Activated CD8-positive, alpha-beta memory T cell treated with anti-CD3 and anti-CD28 coated beads for 36 hours (primary cell): Measurements from ENCODE around the gene ART4. TPM values are rescaled to one million over a fixed set of nuclear protein-coding genes. Genes with fewer than 3 reads are reported as not detected.

Source experiments
- CTCF ChIA-PET: fragments of 350-600 bp; sonication (Branson Sonifier 250); formaldehyde crosslinking; loops from one replicate; lab custom pipeline; 2021; ENCODE audit warnings: antibody characterized with exemption; lab: Charles Lee
- POLR2A ChIA-PET: fragments of 350-600 bp; sonication (Branson Sonifier 250); formaldehyde crosslinking; loops from one replicate; lab custom pipeline; 2021; ENCODE audit warnings: antibody characterized with exemption; lab: Charles Lee
- total RNA-seq, 2 experiments: library from RNA; stranded (reverse); gene quantifications; one replicate each; pipeline ENCODE4 v1.2.3, GENCODE V29; 2021

Gene ART4, protein sequence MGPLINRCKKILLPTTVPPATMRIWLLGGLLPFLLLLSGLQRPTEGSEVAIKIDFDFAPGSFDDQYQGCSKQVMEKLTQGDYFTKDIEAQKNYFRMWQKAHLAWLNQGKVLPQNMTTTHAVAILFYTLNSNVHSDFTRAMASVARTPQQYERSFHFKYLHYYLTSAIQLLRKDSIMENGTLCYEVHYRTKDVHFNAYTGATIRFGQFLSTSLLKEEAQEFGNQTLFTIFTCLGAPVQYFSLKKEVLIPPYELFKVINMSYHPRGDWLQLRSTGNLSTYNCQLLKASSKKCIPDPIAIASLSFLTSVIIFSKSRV
- not detected for total RNA-seq

DNA sequence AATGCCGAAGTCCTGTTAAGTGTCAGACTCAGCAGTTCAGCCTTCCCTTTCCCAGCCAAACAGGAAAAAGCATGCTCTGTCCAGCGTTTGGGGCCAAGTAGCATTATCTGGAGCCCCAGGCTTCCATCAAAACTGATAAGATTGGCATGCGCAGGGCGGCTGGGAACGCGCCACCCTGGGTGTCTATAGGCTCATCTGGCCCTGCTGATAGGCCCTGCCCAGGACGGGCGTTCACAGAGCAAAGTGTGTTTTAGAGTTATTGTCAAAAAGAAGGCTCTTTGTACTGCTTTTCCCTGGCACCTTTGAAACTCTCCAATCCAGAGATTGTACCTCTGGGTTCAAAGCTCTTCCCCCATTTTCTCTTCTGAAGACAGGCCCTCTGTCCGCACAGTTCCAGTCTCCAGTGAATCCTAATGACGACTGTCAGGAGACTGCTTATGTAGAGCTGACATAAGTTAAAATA, at the start of gene ART4:
TSS of gene ART4 (minus strand) at position 102 of the 463 bp plus-strand sequence. CDS start 413 bp downstream, outside the sequence.
- CTCF ChIA-PET: no interaction called here
- POLR2A ChIA-PET: no interaction called here

DNA sequence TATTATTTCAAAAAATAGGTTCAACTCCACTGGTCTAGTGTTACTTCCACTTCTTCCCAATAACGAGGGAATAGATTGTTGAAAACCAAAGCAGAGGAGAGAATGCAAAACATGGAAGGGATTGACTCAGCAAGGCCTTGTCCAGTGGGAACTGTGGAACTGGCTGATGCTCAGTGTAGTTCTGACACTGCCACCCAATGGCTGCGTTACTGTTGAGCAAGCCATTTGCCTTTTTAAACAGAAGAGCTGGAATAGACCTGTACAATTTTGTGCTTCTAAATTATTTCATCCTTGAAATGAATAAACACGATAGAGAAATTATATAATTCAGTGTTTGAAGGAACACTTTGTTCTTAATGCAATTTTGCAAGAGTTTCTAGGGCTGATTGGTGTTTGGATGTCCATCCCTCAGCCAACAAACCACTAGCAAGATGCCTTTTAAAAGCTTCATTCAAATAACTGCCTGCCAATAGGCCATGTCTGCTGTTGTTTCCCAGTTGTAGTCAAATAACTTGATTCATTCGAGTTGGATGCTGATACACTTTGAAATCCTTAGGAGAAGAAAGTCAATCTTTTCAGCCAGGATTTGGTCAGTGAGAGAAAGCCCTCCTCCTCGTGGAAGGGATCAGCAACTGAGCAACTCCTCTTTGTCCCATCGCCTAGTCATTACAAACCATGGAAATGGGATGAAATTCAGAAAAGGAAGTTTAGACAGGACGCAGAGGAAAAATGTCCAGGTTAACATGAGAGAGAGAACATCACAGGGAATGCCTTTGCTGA, 49.6 kb upstream of the ART4 start:
- ChIA-PET CTCF (no interaction called here), POLR2A (no interaction called here)

DNA sequence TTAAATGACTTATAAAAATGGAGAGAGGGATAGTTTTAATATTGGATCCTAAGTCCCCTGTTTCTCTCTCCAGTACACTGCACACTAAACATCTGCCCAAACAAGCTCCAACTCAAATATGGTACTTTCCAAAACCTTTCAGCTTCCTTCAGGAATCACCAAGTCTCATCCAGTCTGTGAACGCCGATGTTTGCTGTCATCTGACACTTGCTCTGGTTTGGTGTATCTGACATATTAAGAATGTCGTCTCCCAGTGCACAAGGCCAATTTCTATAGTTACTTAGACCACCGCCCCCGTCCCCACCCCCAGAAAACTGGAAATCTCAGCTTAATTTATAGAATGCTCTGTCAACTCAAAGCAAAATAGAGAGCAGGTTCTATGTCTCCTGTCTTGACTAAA, 47.4 kb upstream of the ART4 start:
- POLR2A ChIA-PET: no interaction called here
- CTCF ChIA-PET: no interaction called here

DNA sequence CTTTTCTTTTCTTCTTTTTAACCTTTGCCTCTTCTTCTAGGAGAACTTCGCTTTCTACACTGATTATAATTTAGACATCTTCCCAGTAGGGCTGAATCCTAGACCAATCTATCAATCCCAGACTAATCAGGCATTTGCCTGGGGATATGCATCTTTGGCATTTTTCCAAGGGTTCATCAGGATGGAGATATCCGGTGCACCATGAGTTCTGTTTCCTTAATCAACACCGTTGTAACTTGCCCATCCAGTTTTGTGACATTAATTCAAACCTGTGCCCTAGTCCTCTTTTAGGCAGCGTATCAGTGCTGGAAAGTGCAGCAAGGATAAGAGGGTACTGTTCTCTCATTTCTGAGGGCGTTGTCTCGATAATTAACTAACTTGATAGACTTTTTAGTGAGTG, 42.9 kb upstream of the ART4 start:
- ChIA-PET CTCF (no interaction called here), POLR2A (no interaction called here)

DNA sequence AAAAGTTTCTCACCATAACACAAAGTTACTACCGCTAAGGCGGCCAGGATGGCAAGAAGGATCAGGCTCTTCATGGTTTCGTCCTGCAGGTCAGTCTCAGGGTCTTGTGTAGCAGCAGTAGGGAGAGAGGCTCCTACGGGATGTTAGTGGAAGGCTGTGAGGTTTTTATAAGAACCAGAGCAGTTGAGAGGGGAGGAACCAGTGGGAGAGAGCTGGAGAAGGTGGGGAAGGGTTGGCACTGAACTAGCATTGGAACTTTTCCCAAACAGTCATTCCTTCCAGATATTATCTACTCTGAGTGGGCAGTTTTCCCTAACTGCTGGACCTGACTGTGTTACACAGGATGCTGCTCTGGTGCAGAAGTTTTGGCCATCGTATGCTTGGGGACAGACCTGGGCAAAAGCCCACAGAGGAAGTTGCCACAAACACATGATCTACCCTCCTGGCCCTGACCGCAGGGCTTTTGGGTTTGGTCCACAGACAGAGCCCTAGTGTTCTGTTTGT, 42.4 kb upstream of the ART4 start, which contains the start of gene MGP:
TSS of gene MGP (minus strand) at position 137 of the 504 bp plus-strand sequence. CDS start at position 74, 63 bp downstream.
- CTCF ChIA-PET: no interaction called here
- POLR2A ChIA-PET: no interaction called here

DNA sequence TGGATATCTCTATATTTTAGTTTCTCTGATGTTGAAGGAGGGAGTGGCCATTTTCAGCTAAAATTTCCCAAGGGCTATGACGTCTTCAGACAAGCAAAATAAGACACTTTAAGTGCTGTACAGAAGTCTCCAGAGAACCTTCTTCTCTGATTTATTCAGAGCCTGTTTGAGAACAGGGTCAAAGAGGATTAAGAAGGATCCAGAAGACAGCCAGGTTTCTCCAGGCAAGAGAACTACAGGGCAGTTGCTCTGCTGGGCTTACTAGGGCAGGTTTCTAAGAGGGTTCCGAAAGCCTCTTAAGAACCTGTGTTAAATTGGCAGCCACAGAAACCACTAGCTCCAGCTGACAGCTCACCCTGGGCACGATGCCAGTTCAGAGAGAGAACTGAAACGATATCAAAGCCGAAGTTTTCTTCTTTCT, 41.1 kb upstream of the ART4 start:
- POLR2A ChIA-PET: no interaction called here
- CTCF ChIA-PET: no interaction called here

DNA sequence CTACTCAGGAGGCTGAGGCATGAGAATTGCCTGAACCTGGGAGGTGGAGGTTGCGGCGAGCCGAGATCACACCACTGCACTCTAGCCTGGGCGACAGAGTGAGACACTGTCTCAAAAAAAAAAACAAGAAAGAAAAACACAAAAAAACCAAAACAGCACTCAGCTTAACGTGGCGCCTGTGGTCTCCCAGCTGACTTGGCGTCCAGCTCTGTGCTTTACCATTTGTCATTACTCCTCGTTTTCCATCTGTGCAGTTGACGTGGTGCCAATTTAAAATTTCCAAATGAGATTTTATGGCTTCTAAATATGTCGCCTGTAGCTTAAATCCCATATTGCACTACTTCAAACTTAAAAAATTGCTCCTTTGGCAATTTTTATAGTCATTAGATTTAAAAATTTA, 40.4 kb upstream of the ART4 start:
- ChIA-PET CTCF (no interaction called here), POLR2A (no interaction called here)

DNA sequence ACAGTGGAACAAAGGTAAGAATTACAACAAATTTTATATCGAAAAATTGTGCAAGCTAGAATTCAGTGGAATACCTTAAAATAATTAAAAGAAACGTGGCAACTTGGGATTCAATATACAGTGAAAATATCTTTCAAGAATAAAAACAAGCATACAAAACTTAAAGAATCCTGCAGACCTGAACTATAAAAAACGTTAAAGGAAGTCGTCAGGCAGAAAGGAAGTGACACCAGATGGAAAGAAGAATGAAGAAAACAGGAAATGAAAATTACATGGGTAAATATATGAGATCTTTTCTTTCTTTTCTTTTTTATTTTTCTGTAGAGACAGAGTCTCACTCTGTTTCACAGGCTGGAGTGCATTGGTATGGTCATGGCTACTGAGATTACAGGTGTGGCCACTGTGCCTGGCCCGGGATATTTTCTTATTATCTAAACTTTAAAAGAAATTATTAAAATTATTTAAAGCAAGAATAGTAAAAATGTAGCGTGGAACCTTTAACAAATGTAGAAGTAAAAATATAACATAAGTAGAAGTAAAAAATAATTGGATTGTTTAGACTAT, 37.6 kb upstream of the ART4 start:
- ChIA-PET CTCF (no interaction called here), POLR2A (no interaction called here)

DNA sequence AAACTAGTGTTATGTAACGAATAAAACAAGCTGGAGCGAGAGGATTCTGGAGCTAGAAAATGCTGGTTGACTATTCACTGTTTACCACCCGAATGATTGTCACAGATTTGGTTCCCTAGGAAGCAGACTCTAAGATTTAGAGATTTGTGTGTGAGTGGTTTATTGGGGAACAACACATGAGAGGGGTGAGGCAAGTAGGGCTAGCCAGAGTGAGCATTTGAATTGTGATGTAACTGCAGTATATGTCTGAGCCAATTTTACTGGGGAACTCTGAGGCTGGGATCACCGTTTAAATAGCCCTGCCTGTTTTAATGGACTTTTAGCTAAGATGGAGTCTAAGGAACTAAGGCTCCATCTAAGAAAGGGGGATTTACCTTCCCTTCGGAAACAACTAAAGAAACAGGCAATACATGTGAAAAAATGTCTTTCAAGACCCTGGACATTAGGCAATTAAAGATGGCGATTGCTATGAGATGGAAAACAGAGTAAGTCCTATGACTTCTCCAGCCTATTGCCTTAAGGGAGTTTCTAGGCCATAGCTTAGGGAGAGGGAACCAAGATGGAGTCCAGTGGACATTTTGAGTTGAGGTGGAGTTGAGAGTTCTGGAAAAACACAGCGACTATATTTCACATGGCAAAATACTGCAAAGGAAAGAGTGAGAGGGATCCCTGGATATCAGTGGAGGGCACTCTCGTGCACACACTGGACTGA, 36.1 kb upstream of the ART4 start:
- ChIA-PET POLR2A (no interaction called here), CTCF (no interaction called here)

DNA sequence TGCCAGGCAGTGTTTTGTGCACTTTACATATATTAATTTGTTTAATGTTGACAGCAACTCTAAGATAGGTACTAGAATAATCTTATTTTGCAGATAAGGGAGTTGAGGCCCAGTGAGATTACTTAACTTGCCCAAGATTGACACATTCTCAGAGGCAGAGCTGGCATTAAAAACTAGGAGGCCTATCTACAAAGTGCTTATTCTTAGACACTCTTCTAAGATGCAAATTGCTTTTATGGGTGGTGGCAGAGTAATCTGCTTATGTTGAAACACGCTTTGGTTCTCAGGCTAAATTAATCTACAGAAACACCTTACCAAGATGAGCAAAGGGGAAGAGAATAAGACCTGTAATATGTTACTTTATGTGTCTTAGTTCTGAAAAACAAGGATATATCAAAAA, 35.2 kb upstream of the ART4 start:
- ChIA-PET CTCF (no interaction called here), POLR2A (no interaction called here)

DNA sequence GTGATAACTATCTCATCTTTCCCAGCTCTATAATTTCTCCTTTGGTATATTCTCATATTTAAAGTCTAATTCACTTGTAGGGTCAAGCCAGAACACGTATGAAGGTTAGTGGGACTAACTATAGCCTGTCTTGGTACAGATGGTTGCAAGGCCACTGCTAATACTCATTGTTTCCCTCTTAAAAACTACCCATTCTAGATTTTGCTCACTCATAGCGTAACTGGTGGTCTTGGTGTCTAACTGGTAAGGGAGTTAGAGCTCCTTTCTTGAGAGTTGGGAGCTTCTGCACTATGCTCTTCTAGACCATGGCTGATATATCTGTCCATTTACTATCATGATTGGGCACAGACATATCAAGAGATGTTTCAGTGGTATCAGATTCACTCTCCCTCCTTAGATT, 33.5 kb upstream of the ART4 start:
- ChIA-PET CTCF (interaction anchor here (1.5 kb wide), 1 partner anchor 10 kb away, joined by 3 read pairs; no protein-coding TSS in a partner anchor), POLR2A (no interaction called here)

DNA sequence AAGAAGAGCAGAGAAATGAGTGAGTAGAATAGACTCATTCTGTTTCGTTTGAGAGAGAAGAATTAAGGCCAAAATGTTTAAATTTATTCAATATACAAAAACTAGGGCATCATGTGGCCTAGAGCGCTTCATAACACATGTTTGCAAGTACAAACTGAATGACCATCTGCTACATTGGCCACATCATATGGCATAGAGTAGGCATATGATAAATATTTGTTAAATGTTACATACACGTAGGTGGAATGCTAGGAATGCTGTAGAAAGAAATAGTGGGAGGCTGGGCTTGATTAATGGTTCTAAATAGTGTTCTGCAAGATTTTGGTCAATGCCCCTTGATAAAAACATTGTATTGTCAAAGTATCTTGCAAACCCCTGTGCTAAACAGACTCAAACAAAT, 31.6 kb upstream of the ART4 start:
- ChIA-PET CTCF (no interaction called here), POLR2A (no interaction called here)

DNA sequence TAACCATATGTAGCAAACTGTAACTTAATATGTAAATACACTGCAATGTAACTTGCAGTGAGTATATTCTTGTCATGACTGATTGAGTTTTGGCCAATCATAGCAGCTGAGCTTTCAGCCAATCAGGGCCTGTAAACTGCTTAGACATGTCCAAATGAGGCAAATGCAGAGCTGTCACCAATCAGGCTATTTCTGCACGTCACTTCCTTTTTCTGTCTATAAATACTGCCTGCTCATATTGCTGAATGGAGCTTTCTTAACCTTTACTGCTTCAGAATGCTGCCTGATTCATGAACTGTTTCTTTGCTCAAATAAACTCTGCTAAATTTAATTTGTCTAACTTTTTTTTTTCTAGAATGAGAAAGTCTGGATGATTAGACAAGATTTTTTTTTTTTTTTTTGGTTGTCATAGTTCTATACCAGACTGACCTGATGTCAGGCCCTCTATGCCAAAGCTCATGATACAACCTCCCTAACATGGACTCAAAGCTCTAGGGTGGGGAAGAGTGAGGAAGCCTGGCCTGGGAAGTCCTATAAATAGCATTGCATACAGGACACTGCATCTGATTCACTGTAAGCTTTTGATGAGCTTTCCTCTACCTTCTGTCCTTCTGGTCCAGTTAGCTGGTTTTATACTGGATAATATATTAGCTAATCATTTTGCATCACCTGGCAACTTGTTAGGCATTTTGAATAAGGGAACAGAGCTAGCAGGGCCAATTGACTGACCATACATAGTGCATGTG, 30.3 kb upstream of the ART4 start:
- CTCF ChIA-PET: interaction anchor here (0.7 kb wide), 1 partner anchor 72 kb away, joined by 5 read pairs; no protein-coding TSS in a partner anchor
- POLR2A ChIA-PET: no interaction called here

DNA sequence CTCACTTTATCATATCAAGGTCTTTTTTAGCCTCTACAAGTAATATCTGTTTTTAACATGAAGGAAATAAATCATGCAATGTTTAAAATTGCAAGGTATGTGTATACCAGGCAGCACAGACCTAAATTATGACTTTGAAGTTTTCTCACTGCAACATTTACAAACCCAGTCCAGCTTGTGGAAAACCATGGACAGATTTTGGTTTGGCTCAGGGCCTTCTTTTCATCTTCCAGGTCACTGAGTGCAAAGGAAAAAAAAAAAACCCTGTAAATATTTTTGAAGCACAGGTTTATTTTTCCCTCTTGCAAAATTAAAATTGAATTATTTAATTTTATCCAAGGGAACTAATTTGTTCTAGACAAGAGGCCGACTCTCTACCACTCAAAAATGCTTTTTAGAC, 28.6 kb upstream of the ART4 start:
- ChIA-PET CTCF (no interaction called here), POLR2A (no interaction called here)

DNA sequence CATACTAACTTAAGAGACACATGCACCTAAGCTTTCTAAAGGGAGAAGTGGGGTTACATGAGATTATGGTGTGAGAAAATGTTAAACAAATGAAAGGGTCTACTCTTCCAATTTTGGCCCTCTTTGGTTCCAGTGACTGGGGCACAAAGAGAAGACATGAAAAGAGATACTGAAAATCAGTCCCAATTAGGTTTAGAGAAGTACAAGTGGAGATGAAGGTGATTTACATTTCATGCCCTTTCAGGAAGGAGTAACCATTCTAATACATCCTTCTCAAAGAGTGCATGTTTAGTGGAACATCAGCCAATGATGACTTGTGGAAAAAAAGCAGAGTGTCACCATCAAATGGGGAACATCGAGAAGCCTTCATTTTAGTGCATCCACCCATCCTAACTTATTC, 27.9 kb upstream of the ART4 start:
- POLR2A ChIA-PET: no interaction called here

DNA sequence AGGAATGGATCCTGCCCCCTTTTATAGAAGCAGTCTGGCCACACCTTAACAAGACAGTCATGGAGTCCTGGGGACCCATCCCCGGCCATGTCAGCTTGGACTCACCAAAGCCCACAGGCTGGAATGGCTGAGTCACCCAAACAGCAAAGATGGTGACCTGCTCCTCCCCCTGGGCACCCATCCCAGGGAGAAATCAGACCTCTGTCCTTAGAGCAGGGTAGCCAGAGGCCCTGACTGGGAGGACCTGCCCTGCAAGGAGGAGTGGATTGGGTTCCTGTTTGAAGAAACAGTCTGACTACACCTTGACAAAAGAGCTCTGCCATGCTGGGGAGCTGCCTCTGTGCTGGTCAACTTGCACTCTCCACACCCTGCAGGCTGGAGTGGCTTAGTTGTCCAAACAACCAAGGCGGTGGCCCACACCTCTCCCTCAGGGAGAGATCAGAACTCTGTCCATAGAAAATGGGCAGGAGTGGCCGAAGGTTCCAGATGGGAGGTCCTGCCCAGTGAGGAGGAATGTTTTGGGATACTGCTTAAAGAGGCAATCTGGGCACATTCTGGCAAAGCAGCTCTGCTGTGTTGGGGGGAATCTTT, 25.7 kb upstream of the ART4 start:
- ChIA-PET POLR2A (no interaction called here), CTCF (no interaction called here)

More for the DNA sequence above, 27.9 kb upstream of the ART4 start:
- CTCF ChIA-PET: no interaction called here

DNA sequence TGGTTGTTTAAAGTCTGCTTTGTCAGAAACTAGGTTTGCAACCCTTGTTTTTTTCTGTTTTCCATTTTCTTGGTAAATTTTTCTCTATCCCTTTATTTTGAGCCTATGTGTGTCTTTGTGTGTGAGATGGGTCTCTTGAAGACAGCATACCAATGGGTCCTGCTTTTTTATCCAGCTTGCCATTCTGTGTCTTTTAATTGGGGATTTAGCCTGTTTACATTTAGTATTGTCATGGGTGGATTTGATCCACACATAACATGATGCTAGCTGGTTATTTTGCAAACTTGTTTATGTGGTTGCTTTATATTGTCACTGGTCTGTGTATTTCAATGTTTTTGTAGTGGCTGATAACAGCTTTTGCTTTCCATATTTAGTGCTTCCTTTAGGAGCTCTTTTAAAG, 17.2 kb upstream of the ART4 start:
- ChIA-PET POLR2A (no interaction called here), CTCF (no interaction called here)

DNA sequence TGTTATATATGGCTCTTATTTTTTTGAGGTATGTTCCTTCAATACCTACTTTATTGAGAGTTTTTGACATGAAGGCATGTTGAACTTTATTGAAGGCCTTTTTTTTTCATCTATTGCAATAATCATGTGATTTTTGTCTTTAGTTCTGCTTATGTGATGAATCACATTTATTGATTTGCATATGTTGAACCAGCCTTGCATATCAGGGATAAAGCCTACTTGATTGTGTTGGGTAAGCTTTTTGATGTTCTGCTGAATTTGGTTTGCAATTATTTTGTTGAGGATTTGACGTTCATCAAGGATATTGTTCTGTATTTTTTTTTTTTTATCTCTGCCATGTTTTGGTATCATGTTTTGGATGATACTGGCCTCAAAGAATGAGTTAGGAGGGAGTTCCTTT, 15.2 kb upstream of the ART4 start:
- ChIA-PET POLR2A (no interaction called here), CTCF (no interaction called here)
